B cell (primary cell): ENCODE results near the gene PNLIPRP1.

Experiments
- EZH2 ChIP-seq: IDR thresholded peaks from 2 replicates; pipeline ENCODE4 v1.6.1; 2012; ENCODE audit warnings: borderline replicate concordance, low read depth, mild to moderate bottlenecking, moderate library complexity, low read length; ENCODE audit not compliant: insufficient read depth, poor library complexity, severe bottlenecking
- TF ChIP-seq, protein P1 (sequence below): fragments of 200-600 bp; IDR thresholded peaks from one replicate; pipeline ENCODE4 v1.8.0; 2022; ENCODE audit warnings: antibody characterized with exemption, mild to moderate bottlenecking

DNA sequence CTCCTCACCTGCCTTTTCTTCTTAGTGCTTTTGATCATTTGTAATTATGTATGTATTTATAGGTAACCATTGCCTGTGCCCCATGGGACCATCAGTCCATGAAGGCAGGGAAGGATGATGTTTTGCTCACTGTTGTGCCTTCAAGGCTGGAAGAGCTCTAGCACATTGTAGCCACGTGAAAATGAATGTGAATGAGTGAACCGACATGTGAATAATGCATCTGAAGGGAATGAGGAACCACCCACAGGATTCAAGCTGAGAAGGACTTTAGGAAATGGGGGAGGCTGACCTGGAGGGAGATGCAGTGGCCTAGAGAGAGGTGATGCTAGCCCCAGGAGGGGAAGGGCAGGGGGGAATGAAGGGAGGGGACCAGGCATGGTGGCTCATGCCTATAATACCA, 24.0 kb downstream of the PNLIPRP1 start:
- TF ChIP-seq, protein P1, sequence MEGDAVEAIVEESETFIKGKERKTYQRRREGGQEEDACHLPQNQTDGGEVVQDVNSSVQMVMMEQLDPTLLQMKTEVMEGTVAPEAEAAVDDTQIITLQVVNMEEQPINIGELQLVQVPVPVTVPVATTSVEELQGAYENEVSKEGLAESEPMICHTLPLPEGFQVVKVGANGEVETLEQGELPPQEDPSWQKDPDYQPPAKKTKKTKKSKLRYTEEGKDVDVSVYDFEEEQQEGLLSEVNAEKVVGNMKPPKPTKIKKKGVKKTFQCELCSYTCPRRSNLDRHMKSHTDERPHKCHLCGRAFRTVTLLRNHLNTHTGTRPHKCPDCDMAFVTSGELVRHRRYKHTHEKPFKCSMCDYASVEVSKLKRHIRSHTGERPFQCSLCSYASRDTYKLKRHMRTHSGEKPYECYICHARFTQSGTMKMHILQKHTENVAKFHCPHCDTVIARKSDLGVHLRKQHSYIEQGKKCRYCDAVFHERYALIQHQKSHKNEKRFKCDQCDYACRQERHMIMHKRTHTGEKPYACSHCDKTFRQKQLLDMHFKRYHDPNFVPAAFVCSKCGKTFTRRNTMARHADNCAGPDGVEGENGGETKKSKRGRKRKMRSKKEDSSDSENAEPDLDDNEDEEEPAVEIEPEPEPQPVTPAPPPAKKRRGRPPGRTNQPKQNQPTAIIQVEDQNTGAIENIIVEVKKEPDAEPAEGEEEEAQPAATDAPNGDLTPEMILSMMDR = no peak
- TF ChIP-seq EZH2 = no peak
